WI38 (cell line): ENCODE measurements around the gene XRCC5.
"Not testable (repeated sequence)": the region's sequence is repeated elsewhere in the genome, so short reads cannot be mapped to it uniquely, and the experiment has no call there.

Experiments
- H3K4me3 ChIP-seq: 2 replicates; pipeline ENCODE4 v1.5.1; 2011; ENCODE audit warnings: low read depth, mild to moderate bottlenecking, control low read depth, low read length
- TF ChIP-seq, protein P1 (sequence below): IDR thresholded peaks from 2 replicates; pipeline ENCODE4 v1.5.1; 2012; ENCODE audit warnings: low read depth, mild to moderate bottlenecking, control low read depth, low read length

Gene XRCC5

GRCh38 chr2:216132585-216132984, 23.4 kb downstream of the XRCC5 start:
- TF ChIP-seq, protein P1, sequence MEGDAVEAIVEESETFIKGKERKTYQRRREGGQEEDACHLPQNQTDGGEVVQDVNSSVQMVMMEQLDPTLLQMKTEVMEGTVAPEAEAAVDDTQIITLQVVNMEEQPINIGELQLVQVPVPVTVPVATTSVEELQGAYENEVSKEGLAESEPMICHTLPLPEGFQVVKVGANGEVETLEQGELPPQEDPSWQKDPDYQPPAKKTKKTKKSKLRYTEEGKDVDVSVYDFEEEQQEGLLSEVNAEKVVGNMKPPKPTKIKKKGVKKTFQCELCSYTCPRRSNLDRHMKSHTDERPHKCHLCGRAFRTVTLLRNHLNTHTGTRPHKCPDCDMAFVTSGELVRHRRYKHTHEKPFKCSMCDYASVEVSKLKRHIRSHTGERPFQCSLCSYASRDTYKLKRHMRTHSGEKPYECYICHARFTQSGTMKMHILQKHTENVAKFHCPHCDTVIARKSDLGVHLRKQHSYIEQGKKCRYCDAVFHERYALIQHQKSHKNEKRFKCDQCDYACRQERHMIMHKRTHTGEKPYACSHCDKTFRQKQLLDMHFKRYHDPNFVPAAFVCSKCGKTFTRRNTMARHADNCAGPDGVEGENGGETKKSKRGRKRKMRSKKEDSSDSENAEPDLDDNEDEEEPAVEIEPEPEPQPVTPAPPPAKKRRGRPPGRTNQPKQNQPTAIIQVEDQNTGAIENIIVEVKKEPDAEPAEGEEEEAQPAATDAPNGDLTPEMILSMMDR = no peak
- H3K4me3 ChIP-seq = no peak overlapping the region

DNA sequence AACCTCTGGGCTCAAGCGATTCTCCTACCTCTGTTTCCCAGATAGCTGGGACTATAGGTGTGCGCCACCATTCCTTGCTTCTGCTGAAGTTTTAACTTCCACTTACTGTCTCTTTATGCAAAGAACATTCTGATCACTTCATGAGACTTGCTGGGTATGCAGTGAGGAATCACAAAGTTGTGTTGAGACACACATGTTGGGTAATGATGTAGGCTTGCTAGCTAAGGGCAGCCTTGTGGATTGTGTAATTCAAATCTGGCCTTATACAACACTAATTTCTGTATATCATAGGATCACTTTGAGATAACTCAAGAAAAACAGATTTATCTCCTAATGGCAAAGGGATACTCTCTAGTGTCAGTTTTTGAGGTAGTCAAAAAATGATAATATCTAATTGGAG, 24.2 kb downstream of the XRCC5 start:
- TF ChIP-seq, protein P1 = no peak
- H3K4me3 ChIP-seq = no peak overlapping the region

DNA sequence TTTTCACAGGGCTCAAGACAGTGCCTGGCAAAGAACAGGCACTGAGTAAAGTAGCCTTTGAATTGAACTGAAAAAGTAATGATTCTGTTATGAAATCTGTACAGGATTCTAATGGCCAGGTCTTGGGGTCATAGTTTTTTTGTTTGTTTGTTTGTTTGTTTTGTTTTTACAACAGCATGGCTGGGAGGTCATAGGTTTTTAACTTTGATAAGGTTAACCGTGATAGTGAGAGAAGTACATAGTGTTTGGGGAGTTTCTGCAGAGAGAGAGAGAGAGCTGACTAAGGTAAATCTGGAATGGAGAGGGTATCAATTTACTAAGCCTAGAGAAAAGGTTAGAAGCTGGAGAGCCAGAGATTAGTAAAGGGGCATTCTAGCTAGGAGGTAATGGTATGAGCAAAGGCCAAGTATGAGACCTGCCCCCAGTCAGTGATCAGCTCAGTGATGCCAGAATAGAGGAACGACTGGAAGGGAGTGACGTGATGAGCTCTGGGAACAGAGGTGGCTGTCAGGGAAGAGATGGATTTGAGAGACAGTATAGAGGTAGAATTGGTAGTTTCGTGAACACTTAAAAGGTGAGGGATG, 25.9 kb downstream of the XRCC5 start:
- H3K4me3 ChIP-seq = no peak overlapping the region
- TF ChIP-seq, protein P1 = no peak

GRCh38 chr2:216139884-216140283, 30.7 kb downstream of the XRCC5 start:
- no peak overlapping the region for H3K4me3 ChIP-seq
- TF ChIP-seq, protein P1 = no peak

GRCh38 chr2:216141516-216141915, 32.4 kb downstream of the XRCC5 start:
- not testable (repeated sequence) for H3K4me3 ChIP-seq

- H3K4me3 ChIP-seq = no peak overlapping the region
- TF ChIP-seq, protein P1 = no peak
Measured at GRCh38 chr2:216142540-216142939, 33.4 kb downstream of the XRCC5 start.

- H3K4me3 ChIP-seq = no peak overlapping the region
Measured at GRCh38 chr2:216144372-216144771, 35.2 kb downstream of the XRCC5 start.

More at GRCh38 chr2:216144372-216144771, 35.2 kb downstream of the XRCC5 start:
- TF ChIP-seq, protein P1 = no peak
